H1 (cell line): Measurements from ENCODE around the gene C1RL. TPM values are rescaled to one million over a fixed set of nuclear protein-coding genes. Genes with fewer than 3 reads are reported as not detected.

Experiments
- BRCA1 ChIP-seq: IDR thresholded peaks from 2 replicates; pipeline ENCODE4 v1.6.1; 2012; ENCODE audit warnings: low read depth, low read length, improper control_type of control experiment
- CEBPB ChIP-seq: IDR thresholded peaks from 2 replicates; pipeline ENCODE4 v1.6.1; 2012; ENCODE audit warnings: low read depth, low read length
- CTBP2 ChIP-seq: IDR thresholded peaks from 2 replicates; pipeline ENCODE4 v1.7.0; 2011; ENCODE audit warnings: borderline replicate concordance, mild to moderate bottlenecking, moderate library complexity, mixed read lengths, low read length; ENCODE audit not compliant: insufficient read depth, insufficient read length
- FOSL1 ChIP-seq: IDR thresholded peaks from 2 replicates; pipeline ENCODE4 v1.6.1; 2011; ENCODE audit warnings: mild to moderate bottlenecking, low read depth, low read length, moderate library complexity; ENCODE audit not compliant: insufficient read depth
- GTF2F1 ChIP-seq: IDR thresholded peaks from 2 replicates; pipeline ENCODE4 v1.6.1; 2012; ENCODE audit warnings: low read depth, low read length, improper control_type of control experiment, borderline replicate concordance
- JUND ChIP-seq: IDR thresholded peaks from 2 replicates; pipeline ENCODE4 v1.6.1; 2011; ENCODE audit warnings: mild to moderate bottlenecking, improper control_type of control experiment, low read length
- PHF8 ChIP-seq: fragments of 200-600 bp; sonication (generic); conservative IDR thresholded peaks from 2 replicates; pipeline ENCODE4 v1.7.1; 2012; ENCODE audit warnings: low read depth, mild to moderate bottlenecking, inconsistent platforms, low read length, moderate library complexity
- RBBP5 ChIP-seq: IDR thresholded peaks from 2 replicates; pipeline ENCODE4 v1.7.1; 2012; ENCODE audit warnings: low read depth, mild to moderate bottlenecking, inconsistent platforms, low read length, moderate library complexity, borderline replicate concordance
- RNF2 ChIP-seq: fragments of 200-900, 300-1000 bp; sonication (generic); IDR thresholded peaks from 2 replicates; pipeline ENCODE4 v1.7.1; 2016; ENCODE audit warnings: borderline replicate concordance, low read depth, mild to moderate bottlenecking, antibody characterized with exemption, low read length; ENCODE audit not compliant: poor library complexity, severe bottlenecking; ENCODE audit errors: missing control alignments
- SAP30 ChIP-seq: fragments of 300-600 bp; sonication (generic); IDR thresholded peaks from 2 replicates; pipeline ENCODE4 v1.7.1; 2012; ENCODE audit warnings: low read length, moderate library complexity, mild to moderate bottlenecking, inconsistent platforms; ENCODE audit not compliant: insufficient read depth, insufficient replicate concordance
- SIRT6 ChIP-seq: IDR thresholded peaks from one replicate; pipeline ENCODE4 v1.7.1; 2012; ENCODE audit warnings: low read length, inconsistent platforms
- SIX5 ChIP-seq: IDR thresholded peaks from 2 replicates; pipeline ENCODE4 v1.6.1; 2011; ENCODE audit warnings: mild to moderate bottlenecking, low read depth, low read length
- polyA plus RNA-seq, 7 experiments: library from polyadenylated mRNA; depleted of rRNA in 3 of 7; stranded (reverse) in 5 of 7; unstranded in 2 of 7; fragments of >200 nt in 5 of 7; fragments of 200-250 nt in 2 of 7; gene quantifications; 1 replicate in 5 of 7; 2 replicates in 1 of 7; 4 replicates in 1 of 7; pipeline versions ENCODE4 v1.2.1 to v1.2.3, GENCODE V29; 2011 to 2013; ENCODE audit warnings: missing spikeins in 2 of 7, mixed read lengths in 2 of 7
- total RNA-seq: library from RNA; stranded (reverse); fragmentation: NEBNext Ultra II Directional; extraction: Animal tissue kit (Norgen Biotek cat#: 25700); gene quantifications from 2 replicates; pipeline ENCODE4 v1.2.1, GENCODE V29; 2021

Gene C1RL
- total and polyA plus RNA-seq, 2 of the 8 experiments (the other 6 are each of a cell fraction or from before 2014, with no cell fraction given) = 11.4 to 15.5 TPM

- TF ChIP-seq JUND (no peak), CTBP2 (no peak), SIRT6 (no peak), RNF2 (no peak), BRCA1 (no peak), CEBPB (no peak), RBBP5 (no peak), SIX5 (no peak), PHF8 (no peak), SAP30 (no peak), GTF2F1 (no peak), FOSL1 (no peak)
Measured at GRCh38 chr12:7151532-7151931, 42.5 kb upstream of the C1RL start (continued).
